ENCODE data around the gene MAP3K4. TPM values are rescaled to one million over a fixed set of nuclear protein-coding genes. Genes with fewer than 3 reads are reported as not detected.
"Not testable (repeated sequence)": the region's sequence is repeated elsewhere in the genome, so short reads cannot be mapped to it uniquely, and the experiment has no call there.

The MAP3K4 gene
- total RNA-seq, 2 experiments from 2014 or later = 38.5 to 55.0 TPM

GRCh38 chr6:160978141-160978901, 13.2 kb upstream of the MAP3K4 start:
- Mint-ChIP-seq H3K36me3 (peaks cover 4% of the 10 kb centered on the region), H3K9me3 (ENCODE audit: low read depth) (peaks cover 5% of the 10 kb centered on the region), H3K4me3 (no peak overlapping the region), H3K4me1 (no peaks in the 10 kb centered on the region), H3K27me3 (peaks cover 23% of the 10 kb centered on the region), H3K27ac (no peak overlapping the region)
- DNase-seq (no peak), ATAC-seq (no peak)
- CTCF ChIA-PET = interaction anchor here (2.1 kb wide), 1 partner anchor 12 kb away, joined by 5 read pairs; no protein-coding TSS in a partner anchor

GRCh38 chr6:160979061-160979708, 12.4 kb upstream of the MAP3K4 start:
- Mint-ChIP-seq H3K9me3 (ENCODE audit: low read depth) (peaks cover 7% of the 10 kb centered on the region), H3K4me3 (no peak overlapping the region), H3K27me3 (peaks cover 23% of the 10 kb centered on the region), H3K4me1 (no peaks in the 10 kb centered on the region), H3K27ac (no peak overlapping the region), H3K36me3 (peaks cover 7% of the 10 kb centered on the region)
- DNase-seq (no peak), ATAC-seq (no peak)
- CTCF ChIA-PET = interaction anchor here (0.6 to 2.1 kb wide), 2 partner anchors 11 to 48 kb away, joined by 5 to 7 read pairs; no protein-coding TSS in a partner anchor

GRCh38 chr6:160983377-160983948, 8.1 kb upstream of the MAP3K4 start:
- H3K4me3 Mint-ChIP-seq; CTCF ChIA-PET; H3K27ac Mint-ChIP-seq; DNase-seq; ATAC-seq; H3K36me3 Mint-ChIP-seq; H3K4me1 Mint-ChIP-seq; H3K9me3 Mint-ChIP-seq (ENCODE audit: low read depth): not testable (repeated sequence)
- peaks cover 24% of the 10 kb centered on the region for H3K27me3 Mint-ChIP-seq

GRCh38 chr6:160986851-160987250, 4.7 kb upstream of the MAP3K4 start:
- ATAC-seq (no peak), DNase-seq (no peak)
- Mint-ChIP-seq H3K9me3 (ENCODE audit: low read depth) (peaks cover 10% of the 10 kb centered on the region), H3K4me1 (no peaks in the 10 kb centered on the region), H3K4me3 (no peak overlapping the region), H3K27me3 (peaks cover 18% of the 10 kb centered on the region), H3K27ac (no peak overlapping the region), H3K36me3 (peaks cover 8% of the 10 kb centered on the region)
- CTCF ChIA-PET = no interaction called here

- Mint-ChIP-seq H3K27ac (no peak overlapping the region), H3K9me3 (ENCODE audit: low read depth) (peaks cover 10% of the 10 kb centered on the region), H3K36me3 (peaks cover 8% of the 10 kb centered on the region), H3K27me3 (peaks cover 17% of the 10 kb centered on the region), H3K4me3 (no peak overlapping the region), H3K4me1 (peaks cover under 1% of the 10 kb centered on the region)
- no peak for DNase-seq
- no peak for ATAC-seq
- CTCF ChIA-PET = no interaction called here
These were observed 4.3 kb upstream of the MAP3K4 start for GRCh38 chr6:160987265-160987664.

- H3K27me3 Mint-ChIP-seq = peaks cover 15% of the 10 kb centered on the region
- DNase-seq = no peak
- H3K4me3 Mint-ChIP-seq = peak overlapping the region; percentile 92
- no peak overlapping the region for H3K27ac Mint-ChIP-seq
- H3K36me3 Mint-ChIP-seq = peaks cover 7% of the 10 kb centered on the region
- ATAC-seq = no peak
- H3K9me3 Mint-ChIP-seq (ENCODE audit: low read depth) = no peaks in the 10 kb centered on the region
- CTCF ChIA-PET = interaction anchor here (1.1 to 2.6 kb wide), 3 partner anchors 12 to 381 kb away, joined by 3 to 9 read pairs (median 5); no protein-coding TSS in a partner anchor
- peaks cover 22% of the 10 kb centered on the region for H3K4me1 Mint-ChIP-seq
These were observed 643 bp upstream of the MAP3K4 start for GRCh38 chr6:160990847-160991405.

- Mint-ChIP-seq H3K27me3 (peaks cover 13% of the 10 kb centered on the region), H3K36me3 (peaks cover 7% of the 10 kb centered on the region), H3K4me1 (peaks cover 26% of the 10 kb centered on the region), H3K4me3 (peak overlapping the region; percentile 92), H3K9me3 (ENCODE audit: low read depth) (no peaks in the 10 kb centered on the region), H3K27ac (peak overlapping the region; percentile 83)
- DNase-seq (peak; percentile 73), ATAC-seq (peak; percentile 66)
- CTCF ChIA-PET = interaction anchor here (0.6 to 2.2 kb wide), 12 partner anchors 10 to 381 kb away, joined by 3 to 12 read pairs (median 4); partner anchors contain the start of gene AGPAT4
These were observed 751 bp downstream of the MAP3K4 start for GRCh38 chr6:160992061-160992979.

GRCh38 chr6:160992980-160993314, 1.4 kb downstream of the MAP3K4 start:
- CTCF ChIA-PET = interaction anchor here (0.9 to 2.2 kb wide), 7 partner anchors 9 to 381 kb away, joined by 3 to 12 read pairs (median 4); no protein-coding TSS in a partner anchor
- Mint-ChIP-seq H3K9me3 (ENCODE audit: low read depth) (peaks cover 3% of the 10 kb centered on the region), H3K4me1 (peaks cover 28% of the 10 kb centered on the region), H3K36me3 (peaks cover 12% of the 10 kb centered on the region), H3K27ac (peak overlapping the region; percentile 83), H3K27me3 (peaks cover 13% of the 10 kb centered on the region), H3K4me3 (peak overlapping the region; percentile 92)
- ATAC-seq (no peak), DNase-seq (no peak)

GRCh38 chr6:160995271-160995670, 3.7 kb downstream of the MAP3K4 start:
- peaks cover 28% of the 10 kb centered on the region for H3K4me1 Mint-ChIP-seq
- H3K27ac Mint-ChIP-seq = no peak overlapping the region
- DNase-seq = no peak
- peaks cover 5% of the 10 kb centered on the region for H3K27me3 Mint-ChIP-seq
- ATAC-seq = no peak
- CTCF ChIA-PET = interaction anchor here (1.0 kb wide), 1 partner anchor 376 kb away, joined by 3 read pairs; no protein-coding TSS in a partner anchor
- no peak overlapping the region for H3K4me3 Mint-ChIP-seq
- H3K9me3 Mint-ChIP-seq (ENCODE audit: low read depth) = peaks cover 3% of the 10 kb centered on the region
- H3K36me3 Mint-ChIP-seq = peaks cover 12% of the 10 kb centered on the region

GRCh38 chr6:160996131-160996601, 4.6 kb downstream of the MAP3K4 start:
- H3K27me3 Mint-ChIP-seq = peaks cover under 1% of the 10 kb centered on the region
- CTCF ChIA-PET = interaction anchor here (1.0 kb wide), 1 partner anchor 375 kb away, joined by 3 read pairs; no protein-coding TSS in a partner anchor
- H3K9me3 Mint-ChIP-seq (ENCODE audit: low read depth) = peaks cover 3% of the 10 kb centered on the region
- DNase-seq (no peak), ATAC-seq (no peak)
- H3K36me3 Mint-ChIP-seq = peaks cover 12% of the 10 kb centered on the region
- H3K4me1 Mint-ChIP-seq = peaks cover 28% of the 10 kb centered on the region
- no peak overlapping the region for H3K27ac Mint-ChIP-seq
- no peak overlapping the region for H3K4me3 Mint-ChIP-seq

- Mint-ChIP-seq H3K36me3 (peaks cover 9% of the 10 kb centered on the region), H3K27ac (no peak overlapping the region), H3K4me1 (peaks cover 20% of the 10 kb centered on the region), H3K4me3 (no peak overlapping the region), H3K27me3 (no peaks in the 10 kb centered on the region), H3K9me3 (ENCODE audit: low read depth) (peaks cover 3% of the 10 kb centered on the region)
- no peak for DNase-seq
- CTCF ChIA-PET = interaction anchor here (1.1 to 1.4 kb wide), 2 partner anchors 30 to 373 kb away, joined by 3 to 4 read pairs; no protein-coding TSS in a partner anchor
- ATAC-seq = no peak
These were observed 6.6 kb downstream of the MAP3K4 start for GRCh38 chr6:160998217-160998616.

GRCh38 chr6:160998766-160999165, 7.2 kb downstream of the MAP3K4 start:
- H3K27me3 Mint-ChIP-seq = no peaks in the 10 kb centered on the region
- CTCF ChIA-PET = interaction anchor here (1.1 kb wide), 1 partner anchor 30 kb away, joined by 3 read pairs; no protein-coding TSS in a partner anchor
- no peak for DNase-seq
- no peak overlapping the region for H3K27ac Mint-ChIP-seq
- H3K4me1 Mint-ChIP-seq = peaks cover 16% of the 10 kb centered on the region
- H3K9me3 Mint-ChIP-seq (ENCODE audit: low read depth) = peaks cover 3% of the 10 kb centered on the region
- peaks cover 9% of the 10 kb centered on the region for H3K36me3 Mint-ChIP-seq
- H3K4me3 Mint-ChIP-seq = no peak overlapping the region
- ATAC-seq = no peak
